ENCODE data around the gene ACTA2. TPM values are rescaled to one million over a fixed set of nuclear protein-coding genes. Genes with fewer than 3 reads are reported as not detected.

The ACTA2 gene
- total and polyA plus RNA-seq, 2 donors (not counting 1 experiment from before 2014, with no cell fraction given): 1.8 to 3.7 TPM

- CTCF ChIA-PET: interaction anchor here (1.0 to 1.9 kb wide), 4 partner anchors 13 to 56 kb away, joined by 3 to 5 read pairs (median 4); partner anchors contain the start of gene STAMBPL1
- Histone ChIP-seq H3K9me3 (ENCODE audit: control extremely low read depth in 1 of 3, control insufficient read depth in 2 of 3, insufficient read depth in 1 of 3, low read length in 2 of 3) (no peaks in the 10 kb centered on the region), H3K4me3 (ENCODE audit: control extremely low read depth in 1 of 5, extremely low read depth in 1 of 5, insufficient read depth in 1 of 5, low read depth in 2 of 5, low read length in 4 of 5) (no peak overlapping the region), H3K9ac (ENCODE audit: low read length) (no peak overlapping the region), H3K4me2 (replicated peaks; ENCODE audit: low read depth, low read length, poor library complexity, severe bottlenecking) (no peak overlapping the region), H3K27ac (ENCODE audit: low read length in 2 of 2) (no peak overlapping the region), H3K4me1 (ENCODE audit: control insufficient read depth in 2 of 2, insufficient read depth in 2 of 2, low read length in 2 of 2) (peaks cover 17 to 35% of the 10 kb centered on the region in 2 donors), H3K36me3 (replicated peaks in 1 of 2; ENCODE audit: control extremely low read depth in 1 of 2, control insufficient read depth in 1 of 2, extremely low read depth in 1 of 2, insufficient read depth in 2 of 2, low read length in 1 of 2) (peaks cover 4 to 19% of the 10 kb centered on the region in 2 experiments), H4K20me1 (ENCODE audit: control insufficient read depth, insufficient read depth, low read length, poor library complexity, severe bottlenecking) (no peaks in the 10 kb centered on the region), H3K27me3 (replicated peaks in 1 of 4; ENCODE audit: control extremely low read depth in 1 of 4, control insufficient read depth in 3 of 4, insufficient read depth in 4 of 4, low read length in 3 of 4) (no peaks in the 10 kb centered on the region), H2AFZ (ENCODE audit: insufficient read depth, low read depth, low read length, poor library complexity, severe bottlenecking) (no peak overlapping the region), H3K79me2 (ENCODE audit: control insufficient read depth, insufficient read depth, low read length) (peaks cover 77% of the 10 kb centered on the region)
- TF ChIP-seq, protein P1, sequence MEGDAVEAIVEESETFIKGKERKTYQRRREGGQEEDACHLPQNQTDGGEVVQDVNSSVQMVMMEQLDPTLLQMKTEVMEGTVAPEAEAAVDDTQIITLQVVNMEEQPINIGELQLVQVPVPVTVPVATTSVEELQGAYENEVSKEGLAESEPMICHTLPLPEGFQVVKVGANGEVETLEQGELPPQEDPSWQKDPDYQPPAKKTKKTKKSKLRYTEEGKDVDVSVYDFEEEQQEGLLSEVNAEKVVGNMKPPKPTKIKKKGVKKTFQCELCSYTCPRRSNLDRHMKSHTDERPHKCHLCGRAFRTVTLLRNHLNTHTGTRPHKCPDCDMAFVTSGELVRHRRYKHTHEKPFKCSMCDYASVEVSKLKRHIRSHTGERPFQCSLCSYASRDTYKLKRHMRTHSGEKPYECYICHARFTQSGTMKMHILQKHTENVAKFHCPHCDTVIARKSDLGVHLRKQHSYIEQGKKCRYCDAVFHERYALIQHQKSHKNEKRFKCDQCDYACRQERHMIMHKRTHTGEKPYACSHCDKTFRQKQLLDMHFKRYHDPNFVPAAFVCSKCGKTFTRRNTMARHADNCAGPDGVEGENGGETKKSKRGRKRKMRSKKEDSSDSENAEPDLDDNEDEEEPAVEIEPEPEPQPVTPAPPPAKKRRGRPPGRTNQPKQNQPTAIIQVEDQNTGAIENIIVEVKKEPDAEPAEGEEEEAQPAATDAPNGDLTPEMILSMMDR (IDR thresholded peaks at IDR 0.05): no peak
- TF ChIP-seq EZH2 (IDR thresholded peaks at IDR 0.05; ENCODE audit: borderline replicate concordance, insufficient read depth, low read depth, low read length, poor library complexity, severe bottlenecking): no peak
- POLR2A ChIA-PET: interaction anchor here (1.4 kb wide), 1 partner anchor 12 kb away, joined by 5 read pairs; the partner anchor contains the start of gene STAMBPL1
- WGBS (ENCODE audit: insufficient coverage): no CpG with 5 or more reads among the region's 2 CpGs
- no peak for ATAC-seq (ENCODE audit: low read depth)
- no peaks in the 10 kb centered on the region for H3K9me3 Mint-ChIP-seq (ENCODE audit: insufficient read depth)
- intact Hi-C loops (cut with micrococcal nuclease): no loop called here
- H3K4me3 Mint-ChIP-seq: no peak overlapping the region
- no peaks in the 10 kb centered on the region for H3K27me3 Mint-ChIP-seq
- no peak for DNase-seq
- H3K4me1 Mint-ChIP-seq: peaks cover 61% of the 10 kb centered on the region
- H3K27ac Mint-ChIP-seq: peak overlapping the region; percentile 50
Measured at GRCh38 chr10:88892222-88892967, 60.2 kb downstream of the ACTA2 start.
